Esophagus squamous epithelium (tissue), 5 donors: Measurements from ENCODE around the gene FKBP8. TPM values are rescaled to one million over a fixed set of nuclear protein-coding genes. Genes with fewer than 3 reads are reported as not detected.

Source experiments
- DNase-seq: peaks from one replicate; lab custom pipeline; 2025; lab: John Stamatoyannopoulos, UW
- H3K27ac ChIP-seq, 4 donors: fragments of 200-600 bp; sonication (generic); one replicate each; pipeline ENCODE4 v1.5.1; 2016 to 2019; ENCODE audit warnings: mild to moderate bottlenecking in 1 of 4
- H3K27me3 ChIP-seq, 4 donors: fragments of 200-600 bp; sonication (generic); 1 replicate in 3 of 4; 2 replicates in 1 of 4; pipeline versions ENCODE4 v1.5.1 to v1.6.0; 2017 to 2021; ENCODE audit warnings: antibody characterized with exemption in 1 of 4
- H3K36me3 ChIP-seq, 3 donors: fragments of 200-600 bp; sonication (generic); one replicate each; pipeline ENCODE4 v1.5.1; 2016 to 2019
- H3K4me1 ChIP-seq, 3 donors: fragments of 200-600 bp; sonication (generic); one replicate each; pipeline ENCODE4 v1.5.1; 2017 to 2019
- H3K4me3 ChIP-seq, 4 donors: fragments of 200-600 bp; sonication (generic); 1 replicate in 3 of 4; 2 replicates in 1 of 4; pipeline ENCODE4 v1.5.1; 2016 to 2019; ENCODE audit warnings: mild to moderate bottlenecking in 2 of 4, moderate library complexity in 1 of 4
- H3K9me3 ChIP-seq, 3 donors: fragments of 200-600 bp; sonication (generic); one replicate each; pipeline ENCODE4 v1.5.1; 2016 to 2019
- POLR2A ChIP-seq, 4 donors: fragments of 450-650 bp; IDR thresholded peaks; one replicate each; pipeline ENCODE4 v1.6.1; 2017; ENCODE audit warnings: antibody characterized with exemption in 4 of 4, mild to moderate bottlenecking in 4 of 4, moderate library complexity in 3 of 4
- WGBS, 2 donors: methylation state at CpG; one replicate each; pipeline ENCODE4 v1.1.5; 2018; 5-methylcytosine and 5-hydroxymethylcytosine counted together
- intact Hi-C: fragments of 100-400 bp; cut with DNase I; formaldehyde crosslinking; loops from one replicate; pipeline ENCODE4 v1.15.0; 2022
- total RNA-seq, 4 donors: library from RNA; depleted of rRNA; stranded (reverse); fragments of >200 nt; gene quantifications; one replicate each; pipeline ENCODE4 v1.1.0, GENCODE V29; 2016
- TF ChIP-seq, protein P1 (sequence below), 6 experiments: fragments of 450-650 bp in 4 of 6; fragments of 200-600 bp in 2 of 6; sonication (generic) in 2 of 6; IDR thresholded peaks; one replicate each; pipeline ENCODE4 v1.5.1; 2016 to 2019; ENCODE audit warnings: antibody characterized with exemption in 6 of 6, mild to moderate bottlenecking in 4 of 6, moderate library complexity in 4 of 6
- donor health status: DM: yes; HTN: yes; CAD: no.

FKBP8 gene
- total RNA-seq, 4 donors from 2014 or later, result 132 to 273 (median 247) TPM

DNA sequence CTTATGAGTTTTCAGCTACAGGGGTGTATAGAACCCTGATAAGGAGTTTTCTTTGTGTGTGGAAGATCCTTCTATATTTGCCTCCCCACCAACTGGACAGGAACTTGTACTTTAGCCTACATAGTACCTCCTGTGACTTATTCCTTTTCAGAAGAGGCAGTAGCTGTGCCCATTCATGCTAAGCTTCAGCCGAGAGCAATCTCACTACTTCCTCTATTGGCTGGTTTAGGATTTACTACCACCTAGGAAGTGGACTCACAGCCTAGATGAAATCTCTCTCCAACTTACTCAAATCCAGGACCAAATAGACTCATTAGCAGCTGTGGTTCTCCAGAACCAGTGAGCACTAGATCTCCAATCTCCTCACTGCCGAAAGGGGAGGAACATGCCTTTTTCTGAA is 42.9 kb upstream of the FKBP8 start:
- intact Hi-C loops, result no loop called here
- WGBS, 2 donors, result 48 to 65% methylated on average over 2 of the region's 2 CpGs
- H3K4me3 ChIP-seq, result no peak overlapping the region

DNA sequence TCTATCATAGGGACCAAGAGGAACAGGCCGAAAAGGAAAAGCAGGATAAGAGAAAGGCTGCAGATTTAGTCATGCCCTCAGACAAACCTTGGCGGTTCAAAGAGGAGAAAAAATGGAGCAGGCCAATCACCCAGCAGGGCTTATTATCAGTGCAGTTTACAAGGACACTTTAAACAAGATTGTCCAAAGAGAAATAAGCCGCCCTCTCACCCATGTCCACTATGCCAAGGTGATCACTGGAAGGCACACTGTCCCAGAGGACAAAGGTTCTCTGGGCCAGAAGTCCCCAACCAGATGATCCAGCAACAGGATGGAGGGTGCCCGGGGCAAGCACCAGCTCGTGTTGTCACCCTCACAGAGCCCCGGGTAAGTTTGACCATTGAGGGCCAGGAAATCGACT is 36.9 kb upstream of the FKBP8 start:
- H3K36me3 ChIP-seq, result peaks cover 0 to 33% (median under 1%) of the 10 kb centered on the region in 3 donors
- no peaks in the 10 kb centered on the region for H3K27me3 ChIP-seq
- 65 to 74% methylated on average over 4 to 7 of the region's 7 CpGs for WGBS, 2 donors
- no peak overlapping the region for H3K27ac ChIP-seq
- H3K4me3 ChIP-seq, result no peak overlapping the region
- DNase-seq, result no peak
- no peaks in the 10 kb centered on the region for H3K4me1 ChIP-seq
- H3K9me3 ChIP-seq, result no peaks in the 10 kb centered on the region
- TF ChIP-seq, protein P1, sequence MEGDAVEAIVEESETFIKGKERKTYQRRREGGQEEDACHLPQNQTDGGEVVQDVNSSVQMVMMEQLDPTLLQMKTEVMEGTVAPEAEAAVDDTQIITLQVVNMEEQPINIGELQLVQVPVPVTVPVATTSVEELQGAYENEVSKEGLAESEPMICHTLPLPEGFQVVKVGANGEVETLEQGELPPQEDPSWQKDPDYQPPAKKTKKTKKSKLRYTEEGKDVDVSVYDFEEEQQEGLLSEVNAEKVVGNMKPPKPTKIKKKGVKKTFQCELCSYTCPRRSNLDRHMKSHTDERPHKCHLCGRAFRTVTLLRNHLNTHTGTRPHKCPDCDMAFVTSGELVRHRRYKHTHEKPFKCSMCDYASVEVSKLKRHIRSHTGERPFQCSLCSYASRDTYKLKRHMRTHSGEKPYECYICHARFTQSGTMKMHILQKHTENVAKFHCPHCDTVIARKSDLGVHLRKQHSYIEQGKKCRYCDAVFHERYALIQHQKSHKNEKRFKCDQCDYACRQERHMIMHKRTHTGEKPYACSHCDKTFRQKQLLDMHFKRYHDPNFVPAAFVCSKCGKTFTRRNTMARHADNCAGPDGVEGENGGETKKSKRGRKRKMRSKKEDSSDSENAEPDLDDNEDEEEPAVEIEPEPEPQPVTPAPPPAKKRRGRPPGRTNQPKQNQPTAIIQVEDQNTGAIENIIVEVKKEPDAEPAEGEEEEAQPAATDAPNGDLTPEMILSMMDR (IDR thresholded peaks at IDR 0.05), result no peak
- no peak for TF ChIP-seq POLR2A (IDR thresholded peaks at IDR 0.05)
- intact Hi-C loops, result no loop called here

More for the DNA sequence above, 42.9 kb upstream of the FKBP8 start:
- H3K9me3 ChIP-seq, result no peaks in the 10 kb centered on the region
- TF ChIP-seq, protein P1 (IDR thresholded peaks at IDR 0.05), result no peak
- peaks cover 8 to 33% (median 22%) of the 10 kb centered on the region in 3 donors for H3K4me1 ChIP-seq
- no peaks in the 10 kb centered on the region for H3K27me3 ChIP-seq
- H3K27ac ChIP-seq, result no peak overlapping the region
- DNase-seq, result no peak
- H3K36me3 ChIP-seq, result peaks cover 0 to 11% (median 7%) of the 10 kb centered on the region in 3 donors

DNA sequence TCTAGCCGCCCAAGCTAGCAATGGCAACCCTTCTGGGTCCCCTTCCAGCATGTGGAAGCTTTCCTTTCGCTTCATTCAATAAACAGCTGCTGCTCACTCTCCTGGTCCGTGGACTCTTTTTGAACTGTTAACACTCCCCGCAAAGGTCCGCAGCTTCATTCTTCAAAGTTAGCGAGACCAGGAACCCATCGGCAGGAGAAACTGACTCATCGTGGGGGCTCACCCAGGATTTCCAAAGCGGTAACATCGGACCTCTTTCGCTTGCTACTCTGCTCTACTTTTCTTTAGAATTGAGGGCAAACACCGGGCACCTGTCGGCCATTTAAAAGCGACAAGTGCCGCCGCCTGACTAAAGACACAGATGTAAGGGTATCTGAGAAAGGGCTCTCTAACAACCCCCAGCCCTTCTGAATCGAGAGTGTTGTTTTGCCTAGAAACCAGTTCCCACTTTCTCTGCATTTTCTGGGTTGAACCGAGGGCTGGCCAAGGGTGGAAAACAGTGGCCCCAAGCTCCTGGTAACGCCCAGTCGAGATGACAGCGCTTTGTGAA is 34.1 kb upstream of the FKBP8 start:
- Histone ChIP-seq H3K4me3 (no peak overlapping the region), H3K4me1 (peaks cover 9 to 17% (median 15%) of the 10 kb centered on the region in 3 donors), H3K36me3 (peaks cover 16 to 57% (median 21%) of the 10 kb centered on the region in 3 donors), H3K9me3 (no peaks in the 10 kb centered on the region), H3K27ac (no peak overlapping the region), H3K27me3 (no peaks in the 10 kb centered on the region)
- DNase-seq, result no peak
- TF ChIP-seq, protein P1 (IDR thresholded peaks at IDR 0.05), result no peak
- no peak for TF ChIP-seq POLR2A (IDR thresholded peaks at IDR 0.05)
- intact Hi-C loops, result loop anchor here (10.0 kb wide), 1 partner anchor 103 kb away; no protein-coding TSS in a partner anchor
- 85 to 89% methylated on average over 18 to 19 of the region's 21 CpGs for WGBS, 2 donors

DNA sequence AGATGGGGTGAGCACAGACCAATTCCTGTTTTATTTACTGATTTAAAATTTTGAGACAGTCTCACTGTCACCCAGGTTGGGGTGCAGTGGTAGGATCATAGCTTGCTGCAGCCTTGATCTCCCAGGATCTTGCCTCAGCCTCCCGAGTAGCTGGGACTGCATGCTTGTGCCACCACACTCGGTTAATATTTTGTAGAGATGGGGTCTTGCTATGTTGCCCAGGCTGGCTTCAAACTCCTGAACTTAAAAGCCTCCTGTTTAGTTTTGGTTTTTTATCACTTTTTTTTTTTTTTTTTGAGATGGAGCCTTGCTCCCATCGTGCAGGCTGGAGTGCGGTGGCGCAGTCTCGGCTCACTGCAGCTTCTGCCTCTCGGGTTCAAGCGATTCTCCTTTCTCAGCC is 33.0 kb upstream of the FKBP8 start:
- no peaks in the 10 kb centered on the region for H3K27me3 ChIP-seq
- H3K9me3 ChIP-seq, result no peaks in the 10 kb centered on the region
- H3K36me3 ChIP-seq, result peaks cover 16 to 57% (median 21%) of the 10 kb centered on the region in 3 donors
- H3K4me1 ChIP-seq, result peaks cover 12 to 21% (median 18%) of the 10 kb centered on the region in 3 donors
- no peak overlapping the region for H3K4me3 ChIP-seq
- DNase-seq, result no peak
- no peak for TF ChIP-seq POLR2A (IDR thresholded peaks at IDR 0.05)
- TF ChIP-seq, protein P1 (IDR thresholded peaks at IDR 0.05), result no peak
- intact Hi-C loops, result loop anchor here (10.0 kb wide), 1 partner anchor 102 kb away; no protein-coding TSS in a partner anchor
- 93 to 95% methylated on average over 7 of the region's 8 CpGs for WGBS, 2 donors
- H3K27ac ChIP-seq, result no peak overlapping the region

DNA sequence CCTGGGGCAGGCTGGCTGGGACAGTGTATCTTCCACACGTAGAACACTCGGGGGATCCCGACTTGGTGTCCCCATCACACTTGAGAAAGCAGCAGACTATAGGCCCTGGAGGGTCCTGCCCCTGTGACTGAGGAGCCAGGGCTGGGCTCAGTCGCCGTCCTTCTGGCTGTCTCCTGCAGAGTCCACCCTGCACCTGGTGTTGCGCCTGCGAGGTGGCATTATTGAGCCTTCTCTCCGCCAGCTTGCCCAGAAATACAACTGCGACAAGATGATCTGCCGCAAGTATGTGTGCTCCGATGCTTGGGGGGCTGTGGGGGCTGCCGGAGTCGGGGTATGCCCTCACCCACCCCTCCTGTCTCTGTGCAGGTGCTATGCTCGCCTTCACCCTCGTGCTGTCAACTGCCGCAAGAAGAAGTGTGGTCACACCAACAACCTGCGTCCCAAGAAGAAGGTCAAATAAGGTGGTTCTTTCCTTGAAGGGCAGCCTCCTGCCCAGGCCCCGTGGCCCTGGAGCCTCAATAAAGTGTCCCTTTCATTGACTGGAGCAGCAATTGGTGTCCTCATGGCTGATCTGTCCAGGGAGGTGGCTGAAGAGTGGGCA is 31.4 kb upstream of the FKBP8 start:
- Histone ChIP-seq H3K9me3 (no peaks in the 10 kb centered on the region), H3K27me3 (no peaks in the 10 kb centered on the region), H3K36me3 (peaks cover 16 to 60% (median 21%) of the 10 kb centered on the region in 3 donors), H3K4me3 (no peak overlapping the region), H3K4me1 (peaks cover 12 to 30% (median 21%) of the 10 kb centered on the region in 3 donors), H3K27ac (no peak overlapping the region)
- no peak for DNase-seq
- TF ChIP-seq, protein P1 (IDR thresholded peaks at IDR 0.05), result no peak
- no peak for TF ChIP-seq POLR2A (IDR thresholded peaks at IDR 0.05)
- 84 to 94% methylated on average over 3 to 9 of the region's 18 CpGs for WGBS, 2 donors
- intact Hi-C loops, result loop anchor here (10.0 kb wide), 1 partner anchor 100 kb away; no protein-coding TSS in a partner anchor
